GM18873 (cell line): Measurements from ENCODE around the gene CAV3.

Experiments used
- ATAC-seq: cut with Tn5 transposase; IDR thresholded peaks from one replicate; pipeline ENCODE4 v1.9.1; 2021; ENCODE audit warnings: mild to moderate bottlenecking, moderate library complexity, moderate number of reproducible peaks; ENCODE audit not compliant: unreplicated experiment, low FRiP score

CAV3 gene

GRCh38 chr3:8734137-8734878, 706 bp downstream of the CAV3 start:
- ATAC-seq, result no peak

DNA sequence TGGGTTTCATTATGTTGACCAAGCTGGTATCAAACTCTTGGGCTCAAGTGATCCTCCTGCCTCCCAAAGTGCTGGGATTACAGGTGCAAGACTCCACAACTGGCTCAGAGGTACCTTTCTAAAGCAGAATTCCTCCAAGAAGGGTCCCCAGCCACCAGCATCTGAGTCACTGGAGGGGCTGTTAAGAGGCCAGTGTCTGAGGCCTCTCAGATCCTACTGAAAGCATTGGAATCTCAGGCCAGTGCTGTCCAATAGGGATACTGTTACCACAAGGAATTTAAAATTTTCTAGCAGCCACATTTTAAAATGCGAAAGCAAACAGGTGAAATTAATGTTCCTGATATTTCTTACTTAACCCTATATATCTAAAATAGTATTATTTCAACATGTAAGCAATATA, 1.3 kb downstream of the CAV3 start:
- ATAC-seq, result no peak

- no peak for ATAC-seq
These were observed 2.8 kb downstream of the CAV3 start for GRCh38 chr3:8736436-8736835.

GRCh38 chr3:8737301-8737700, 3.7 kb downstream of the CAV3 start:
- ATAC-seq, result no peak

- no peak for ATAC-seq
These were observed 4.2 kb downstream of the CAV3 start for GRCh38 chr3:8737823-8738222.

DNA sequence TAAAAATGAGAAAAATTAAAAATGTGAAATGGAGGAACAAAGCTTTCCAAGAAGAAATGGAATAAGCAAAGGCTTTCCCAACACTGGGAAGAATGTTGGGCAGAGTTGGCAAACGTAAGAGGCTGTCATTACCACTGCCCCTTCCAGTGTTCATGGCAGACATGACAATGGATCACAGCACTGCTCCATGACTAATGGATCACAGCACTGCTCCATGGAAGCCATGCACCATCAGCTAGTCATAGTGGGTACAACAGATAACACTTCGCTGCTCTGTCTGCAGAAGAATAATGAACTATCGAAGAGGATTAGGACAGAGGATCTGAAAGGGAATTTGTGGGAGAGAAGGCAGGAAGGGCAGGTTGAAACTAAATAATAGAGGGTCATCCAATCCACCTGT, 5.0 kb downstream of the CAV3 start:
- ATAC-seq, result no peak

GRCh38 chr3:8739757-8740504, 6.3 kb downstream of the CAV3 start:
- no peak for ATAC-seq

DNA sequence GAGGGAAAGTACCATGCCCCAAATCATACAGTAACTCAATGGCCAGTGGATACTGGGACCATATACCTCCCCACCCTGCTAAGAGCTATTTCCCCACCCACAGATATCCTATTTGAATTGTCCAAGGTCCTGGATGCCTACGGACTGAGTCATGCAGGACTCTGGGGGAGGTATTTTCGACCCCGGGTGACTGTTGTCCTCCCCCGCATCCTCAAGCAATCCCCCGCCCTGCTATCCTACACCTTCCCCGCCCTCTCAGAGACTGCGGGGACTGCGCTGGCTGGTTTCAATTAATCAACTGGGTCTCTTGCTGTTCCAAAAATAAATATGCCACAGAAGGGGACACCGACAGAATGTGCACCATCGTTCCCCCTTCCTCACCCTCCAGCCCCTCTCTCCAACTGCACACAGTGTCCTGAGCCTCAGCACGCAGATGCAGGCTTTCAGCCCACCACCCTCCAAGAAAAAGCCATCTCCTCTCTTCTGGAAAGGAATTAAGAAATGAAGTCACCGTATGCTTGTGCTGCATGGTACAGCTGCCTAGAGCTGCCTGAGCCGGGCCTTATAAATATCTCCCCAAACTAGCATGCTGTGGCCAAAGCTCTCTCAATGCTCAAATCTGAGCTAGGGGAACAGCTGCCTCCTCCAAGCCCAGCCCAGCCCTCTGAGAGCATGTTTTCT, 8.1 kb downstream of the CAV3 start:
- ATAC-seq, result no peak

GRCh38 chr3:8743021-8743601, 9.5 kb downstream of the CAV3 start:
- ATAC-seq, result no peak

- ATAC-seq, result no peak
These were observed 10.3 kb downstream of the CAV3 start for GRCh38 chr3:8743911-8744310.

DNA sequence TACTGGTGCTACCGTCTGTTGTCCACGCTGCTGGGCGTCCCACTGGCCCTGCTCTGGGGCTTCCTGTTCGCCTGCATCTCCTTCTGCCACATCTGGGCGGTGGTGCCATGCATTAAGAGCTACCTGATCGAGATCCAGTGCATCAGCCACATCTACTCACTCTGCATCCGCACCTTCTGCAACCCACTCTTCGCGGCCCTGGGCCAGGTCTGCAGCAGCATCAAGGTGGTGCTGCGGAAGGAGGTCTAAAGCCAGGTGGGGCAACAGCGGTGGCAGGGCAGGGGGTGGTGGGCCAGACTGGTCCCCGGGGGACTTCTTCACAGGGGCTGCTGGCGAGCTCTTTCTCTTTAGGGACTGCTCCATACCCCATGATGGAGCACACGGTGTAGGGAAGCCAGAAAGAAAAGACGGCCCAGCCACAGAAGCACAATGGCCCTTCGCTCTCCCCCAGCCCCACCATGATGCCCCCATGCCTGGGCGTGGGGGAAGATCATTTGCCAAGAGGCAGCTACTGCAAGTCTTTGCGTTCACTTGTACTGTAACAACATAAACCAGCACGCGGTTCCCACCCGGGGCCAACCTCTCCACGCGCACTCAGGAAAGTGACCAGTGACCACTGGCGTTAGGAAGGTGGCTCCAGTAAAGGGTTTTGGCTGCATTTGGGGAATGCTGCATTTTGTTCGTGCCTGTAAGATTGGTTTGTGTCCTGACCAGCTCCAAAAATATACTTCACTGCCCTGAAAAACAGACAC, 12.2 kb downstream of the CAV3 start:
- ATAC-seq, result no peak

DNA sequence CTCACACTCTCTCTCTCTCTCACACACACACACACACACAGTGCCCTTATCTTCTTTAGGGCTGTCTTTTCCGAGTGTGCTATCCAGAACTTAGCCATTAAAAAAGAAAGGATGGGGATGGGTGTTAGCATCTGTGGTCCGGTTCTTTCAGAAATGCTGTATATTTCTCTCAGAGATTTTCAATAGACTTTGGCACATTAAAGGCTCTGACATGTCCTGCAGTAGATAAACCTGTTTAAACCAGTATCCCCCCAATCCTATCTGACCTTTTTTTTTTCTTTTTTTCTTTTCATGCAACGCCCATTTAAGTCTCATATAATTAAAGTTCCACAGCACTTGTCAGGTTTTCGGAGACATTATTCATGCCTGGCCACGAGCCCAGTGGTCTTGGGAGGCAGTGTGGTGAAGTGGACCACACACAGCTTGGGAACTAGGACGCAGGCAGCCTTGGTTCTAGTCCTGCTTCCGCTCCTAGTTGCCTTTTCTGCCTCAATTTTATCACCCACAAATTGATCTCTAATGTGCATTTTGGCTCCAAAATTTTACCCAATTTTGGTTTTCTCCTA, 13.3 kb downstream of the CAV3 start:
- ATAC-seq, result no peak

DNA sequence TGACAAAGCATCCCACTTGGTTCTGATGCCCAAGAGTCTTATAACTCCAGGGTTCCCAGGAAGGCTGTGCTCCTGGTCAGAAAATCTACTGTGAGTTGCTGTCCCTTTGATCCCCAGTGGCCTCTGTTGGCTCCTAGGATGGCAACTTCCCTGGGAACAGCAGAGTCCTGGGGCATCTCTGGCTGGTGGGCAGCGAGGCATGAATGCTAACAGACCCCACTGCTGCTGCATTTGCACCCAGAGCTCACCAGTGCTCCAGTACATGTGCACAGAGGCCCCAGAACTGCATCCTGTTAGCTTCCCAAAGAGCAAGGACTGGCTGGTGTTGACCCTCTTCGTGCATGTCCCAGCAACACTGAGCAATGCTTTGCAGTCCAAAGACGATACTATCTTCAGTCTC, 15.7 kb downstream of the CAV3 start:
- no peak for ATAC-seq

- ATAC-seq, result no peak
These were observed 19.2 kb downstream of the CAV3 start for GRCh38 chr3:8752832-8753231.

DNA sequence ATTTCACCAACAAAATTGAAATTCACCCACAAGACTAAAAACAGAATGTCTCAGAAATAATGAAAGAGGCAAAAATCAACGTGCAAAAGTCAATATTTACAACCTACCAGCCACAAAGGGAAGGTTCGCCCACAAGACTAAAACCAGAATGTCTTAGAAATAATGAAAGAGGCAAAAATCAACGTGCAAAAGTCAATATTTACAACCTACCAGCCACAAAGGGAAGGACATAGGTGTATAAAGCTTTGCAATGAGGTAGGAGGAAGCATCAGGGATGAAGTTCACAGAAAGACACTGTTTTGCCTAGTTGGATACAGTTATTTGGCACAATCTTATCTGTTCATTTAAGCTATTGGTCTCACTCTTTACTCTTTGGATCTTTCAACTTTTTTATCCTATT, 21.5 kb downstream of the CAV3 start:
- ATAC-seq, result no peak

DNA sequence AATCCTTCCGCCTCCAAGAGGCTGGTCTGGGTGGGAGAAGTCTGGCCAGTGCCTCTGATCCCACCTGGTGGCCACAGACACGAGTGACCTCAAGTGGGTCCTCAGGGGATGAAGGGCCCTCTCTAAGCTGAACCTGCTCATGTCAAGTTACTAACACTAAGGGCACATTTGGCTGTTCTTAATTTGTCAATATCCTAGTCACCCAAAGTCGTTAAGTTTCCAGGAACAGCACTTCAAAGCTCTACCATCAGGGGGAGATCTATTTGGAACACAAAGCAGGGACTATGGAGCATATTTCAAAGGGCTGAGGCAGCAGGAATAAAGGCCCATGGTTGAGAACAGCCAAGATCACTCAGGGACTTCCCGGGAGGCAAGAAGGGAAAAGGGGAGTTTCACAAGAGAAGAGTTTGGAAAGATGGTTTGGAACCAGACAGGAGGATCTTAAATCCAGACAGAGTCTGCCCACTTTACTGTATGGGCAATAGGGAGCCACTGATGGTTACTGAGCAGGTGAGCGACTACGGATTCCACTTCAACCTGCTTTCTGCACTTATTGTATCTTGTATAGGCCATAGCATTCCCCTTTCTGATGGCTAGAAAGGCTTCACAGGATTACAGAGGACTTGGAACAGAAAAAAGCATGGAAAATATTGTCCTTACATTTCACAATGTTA, 22.1 kb downstream of the CAV3 start:
- no peak for ATAC-seq

DNA sequence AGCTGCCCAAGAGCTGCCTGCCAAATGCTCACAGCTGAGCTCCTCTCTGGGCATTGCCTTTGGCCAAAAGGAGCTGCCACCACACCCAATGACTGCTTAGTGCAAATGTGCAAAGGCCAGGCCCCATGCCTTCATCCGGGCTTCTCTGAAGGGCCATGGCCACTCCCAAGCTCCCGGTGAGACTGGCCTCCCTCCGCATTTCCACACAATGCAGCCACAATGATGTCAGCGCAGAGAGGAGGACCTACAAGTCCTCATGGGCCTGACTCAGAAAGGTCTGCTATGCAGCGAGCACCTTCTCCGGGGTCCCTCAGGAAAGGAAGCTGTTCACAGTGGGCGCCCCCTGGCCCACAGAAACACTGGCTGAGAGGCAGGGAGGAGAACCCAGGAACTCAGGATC, 23.1 kb downstream of the CAV3 start:
- no peak for ATAC-seq

DNA sequence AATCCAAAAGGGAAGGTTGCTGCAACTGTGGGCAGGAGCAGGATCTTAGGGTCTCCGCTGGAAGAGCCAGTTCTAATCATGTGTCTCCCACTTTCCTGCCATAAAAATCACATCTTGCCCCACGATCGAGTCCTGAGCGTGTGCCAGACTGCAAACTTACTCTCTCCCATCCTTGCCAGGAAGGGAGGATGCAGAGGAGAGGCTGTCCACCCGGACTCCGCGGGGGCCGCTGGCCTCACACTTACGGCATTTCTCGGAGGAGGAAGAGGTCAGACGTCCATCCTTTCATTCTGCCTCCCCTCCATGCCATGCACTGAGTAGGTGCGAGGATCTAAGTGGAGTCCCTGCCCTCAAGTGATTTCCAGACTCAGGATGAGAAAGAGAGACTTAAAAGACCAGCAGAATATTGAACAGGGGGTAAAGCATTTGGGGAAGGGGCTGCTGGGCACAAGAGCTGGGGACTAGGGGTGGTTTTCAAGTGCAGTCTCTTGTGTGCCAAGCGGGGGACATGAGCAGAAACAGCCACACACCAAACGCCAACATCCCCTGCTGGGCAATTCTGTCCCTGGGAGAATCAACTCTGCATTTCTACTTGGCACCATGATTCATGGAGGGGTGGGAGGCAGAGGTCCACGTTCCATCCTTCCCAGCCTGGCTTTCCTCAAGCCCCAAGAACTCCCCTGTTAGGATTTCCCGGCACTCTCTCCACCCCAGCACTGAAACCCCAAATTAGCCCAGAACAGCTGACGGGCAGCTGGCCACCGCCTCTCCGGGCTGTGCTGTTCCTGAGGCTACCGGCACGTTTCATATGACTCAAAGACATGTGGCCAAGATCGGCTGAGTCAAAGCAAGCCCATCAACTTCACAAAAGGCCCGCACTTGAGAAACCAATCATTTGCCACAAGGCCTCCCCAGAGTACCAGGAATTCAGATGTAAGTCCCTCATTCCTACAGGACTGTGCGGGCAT, 24.2 kb downstream of the CAV3 start:
- no peak for ATAC-seq
